Ishikawa (cell line): ENCODE measurements around the gene DVL3.

ENCODE experiments used
- CEBPB ChIP-seq: IDR thresholded peaks from 2 replicates; pipeline ENCODE4 v1.6.1; 2012
- CREB1 ChIP-seq: IDR thresholded peaks from 2 replicates; pipeline ENCODE4 v1.6.1; 2012; ENCODE audit warnings: low read depth
- EGR1 ChIP-seq: IDR thresholded peaks from 2 replicates; pipeline ENCODE4 v1.6.1; 2012
- EP300 ChIP-seq: IDR thresholded peaks from 2 replicates; pipeline ENCODE4 v1.6.1; 2012; ENCODE audit warnings: borderline replicate concordance
- FOXM1 ChIP-seq: IDR thresholded peaks from 2 replicates; pipeline ENCODE4 v1.6.1; 2012; ENCODE audit warnings: low read depth, borderline replicate concordance
- NFIC ChIP-seq: IDR thresholded peaks from 2 replicates; pipeline ENCODE4 v1.6.1; 2012
- RAD21 ChIP-seq: IDR thresholded peaks from 2 replicates; pipeline ENCODE4 v1.6.1; 2012; ENCODE audit warnings: low read depth
- REST ChIP-seq: IDR thresholded peaks from 2 replicates; pipeline ENCODE4 v1.6.1; 2012; ENCODE audit warnings: low read depth, mild to moderate bottlenecking
- TAF1 ChIP-seq: IDR thresholded peaks from 2 replicates; pipeline ENCODE4 v1.6.1; 2012; ENCODE audit warnings: low read depth, mild to moderate bottlenecking
- TCF12 ChIP-seq: IDR thresholded peaks from 2 replicates; pipeline ENCODE4 v1.6.1; 2012; ENCODE audit warnings: low read depth
- TEAD4 ChIP-seq: IDR thresholded peaks from 2 replicates; pipeline ENCODE4 v1.6.1; 2012
- USF1 ChIP-seq: IDR thresholded peaks from 2 replicates; pipeline ENCODE4 v1.6.1; 2012
- YY1 ChIP-seq: IDR thresholded peaks from 2 replicates; pipeline ENCODE4 v1.6.1; 2012; ENCODE audit warnings: low read depth
- TF ChIP-seq, protein P1 (sequence below): IDR thresholded peaks from 2 replicates; pipeline ENCODE4 v1.6.1; 2012

Gene DVL3

DNA sequence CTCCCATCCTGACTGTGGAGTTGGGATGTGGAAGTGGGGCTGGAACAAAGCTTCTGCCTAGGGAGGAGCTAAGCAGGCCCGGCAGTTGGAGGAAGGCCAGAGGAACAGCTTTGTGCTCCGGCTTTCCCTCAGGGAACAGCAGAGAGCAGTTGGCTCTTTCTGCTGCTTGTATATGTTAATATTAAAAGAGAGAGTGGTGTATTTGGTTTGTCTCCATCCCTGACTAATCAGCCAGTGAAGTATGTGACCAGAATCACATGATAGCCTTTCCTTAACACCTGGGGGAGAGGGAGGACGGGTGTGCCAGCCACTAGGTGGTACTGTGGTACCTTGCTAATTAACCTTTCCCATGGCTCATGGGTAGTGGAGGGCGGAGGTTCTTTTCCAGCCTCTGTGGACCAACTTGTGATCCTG is 10.1 kb upstream of the DVL3 start:
- TF ChIP-seq FOXM1 (no peak), TEAD4 (no peak), RAD21 (peak; percentile 75), NFIC (no peak), USF1 (peak; percentile 62)
- TF ChIP-seq, protein P1, sequence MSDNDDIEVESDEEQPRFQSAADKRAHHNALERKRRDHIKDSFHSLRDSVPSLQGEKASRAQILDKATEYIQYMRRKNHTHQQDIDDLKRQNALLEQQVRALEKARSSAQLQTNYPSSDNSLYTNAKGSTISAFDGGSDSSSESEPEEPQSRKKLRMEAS = peak; percentile 36; the same call in 1 of the 2 replicates

GRCh38 chr3:184145751-184146270 is 9.4 kb upstream of the DVL3 start:
- TF ChIP-seq USF1 (no peak), YY1 (no peak), REST (no peak), NFIC (no peak), FOXM1 (no peak), CEBPB (no peak), TAF1 (no peak), TCF12 (no peak), TEAD4 (no peak)

DNA sequence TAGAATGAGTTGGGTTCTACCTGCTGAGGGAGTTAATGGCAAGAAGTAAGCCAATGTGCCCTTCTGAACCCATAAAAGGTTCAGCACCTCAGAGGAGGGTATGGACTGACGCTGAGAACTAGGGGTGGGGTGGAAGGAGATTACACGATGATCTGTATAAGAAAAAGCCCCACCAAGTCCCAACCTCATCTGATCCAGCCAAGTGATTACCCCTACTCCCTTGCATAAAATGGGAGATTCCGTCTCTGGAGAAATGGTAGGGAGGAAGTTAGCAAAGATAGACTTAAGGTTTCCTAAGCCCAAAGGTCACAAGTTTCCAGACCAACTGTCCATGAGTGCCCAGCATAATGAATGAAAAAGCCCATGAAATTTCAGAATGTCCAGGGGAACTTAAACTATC is 7.1 kb upstream of the DVL3 start:
- no peak for TF ChIP-seq YY1
- no peak for TF ChIP-seq TEAD4
- TF ChIP-seq EGR1 = no peak
- TF ChIP-seq CEBPB = no peak
- no peak for TF ChIP-seq EP300
- no peak for TF ChIP-seq REST
- no peak for TF ChIP-seq CREB1
- TF ChIP-seq USF1 = no peak
- no peak for TF ChIP-seq NFIC
- TF ChIP-seq, protein P1 = no peak
- no peak for TF ChIP-seq TCF12
- no peak for TF ChIP-seq RAD21
- TF ChIP-seq FOXM1 = no peak
- no peak for TF ChIP-seq TAF1

- TF ChIP-seq FOXM1 (no peak), CEBPB (no peak), TCF12 (no peak), REST (no peak)
Measured at GRCh38 chr3:184149123-184149522, 6.1 kb upstream of the DVL3 start.

DNA sequence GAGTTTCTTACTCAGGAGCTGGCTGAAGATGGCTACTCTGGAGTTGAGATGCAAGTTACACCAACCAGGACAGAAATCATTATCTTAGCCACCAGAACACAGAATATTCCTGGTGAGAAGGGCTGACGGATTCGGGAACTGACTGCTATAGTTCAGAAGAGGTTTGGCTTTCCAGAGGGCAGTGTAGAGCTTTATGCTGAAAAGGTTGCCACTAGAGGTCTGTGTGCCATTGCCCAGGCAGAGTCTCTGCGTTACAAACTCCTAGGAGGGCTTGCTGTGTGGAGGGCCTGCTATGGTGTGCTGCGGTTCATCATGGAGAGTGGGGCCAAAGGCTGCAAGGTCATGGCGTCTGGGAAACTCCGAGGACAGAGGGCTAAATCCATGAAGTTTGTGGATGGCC is 5.4 kb upstream of the DVL3 start:
- TF ChIP-seq RAD21 = peak; percentile 21; the same call in 1 of the 2 replicates
